ENCODE results near the gene RGP1.

RGP1 gene

DNA sequence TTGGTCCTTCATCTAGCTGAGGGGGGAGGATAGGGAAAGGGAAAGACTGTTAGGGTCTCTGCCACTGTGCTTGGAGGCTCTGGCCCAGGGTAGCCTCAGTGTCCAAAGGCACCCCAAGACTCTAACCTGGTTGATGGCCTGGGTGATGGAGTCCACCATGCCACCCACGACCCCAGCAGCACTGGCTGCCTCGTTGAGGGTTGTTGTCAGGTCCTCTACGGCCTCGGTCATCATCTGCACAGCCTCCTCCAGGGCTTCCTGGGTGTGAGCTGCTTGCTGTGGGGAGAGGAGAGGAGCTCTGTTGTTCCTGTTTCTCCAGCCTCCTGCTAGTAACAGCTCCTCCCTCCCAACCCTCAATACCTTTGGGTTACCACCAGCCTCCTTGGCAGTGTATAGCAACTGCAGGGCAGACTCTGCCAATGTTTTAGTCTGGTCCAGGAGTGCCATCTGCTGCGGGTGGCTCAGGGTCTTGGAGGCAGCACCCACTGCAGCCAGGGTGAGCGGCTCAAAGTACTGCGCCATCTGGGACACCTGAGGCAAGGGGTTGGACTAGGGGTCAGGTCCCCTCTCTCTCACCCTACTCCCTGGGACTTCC lies 43.2 kb upstream of the RGP1 start:
- H3K36me3 ChIP-seq (ENCODE audit: control insufficient read depth, low read length): peaks cover 89% of the 10 kb centered on the region
- H3F3A ChIP-seq (ENCODE audit: control insufficient read depth, insufficient read depth): no peaks in the 10 kb centered on the region
- H3K4me1 ChIP-seq (ENCODE audit: control insufficient read depth, low read length): no peaks in the 10 kb centered on the region
- TF ChIP-seq, protein P1, sequence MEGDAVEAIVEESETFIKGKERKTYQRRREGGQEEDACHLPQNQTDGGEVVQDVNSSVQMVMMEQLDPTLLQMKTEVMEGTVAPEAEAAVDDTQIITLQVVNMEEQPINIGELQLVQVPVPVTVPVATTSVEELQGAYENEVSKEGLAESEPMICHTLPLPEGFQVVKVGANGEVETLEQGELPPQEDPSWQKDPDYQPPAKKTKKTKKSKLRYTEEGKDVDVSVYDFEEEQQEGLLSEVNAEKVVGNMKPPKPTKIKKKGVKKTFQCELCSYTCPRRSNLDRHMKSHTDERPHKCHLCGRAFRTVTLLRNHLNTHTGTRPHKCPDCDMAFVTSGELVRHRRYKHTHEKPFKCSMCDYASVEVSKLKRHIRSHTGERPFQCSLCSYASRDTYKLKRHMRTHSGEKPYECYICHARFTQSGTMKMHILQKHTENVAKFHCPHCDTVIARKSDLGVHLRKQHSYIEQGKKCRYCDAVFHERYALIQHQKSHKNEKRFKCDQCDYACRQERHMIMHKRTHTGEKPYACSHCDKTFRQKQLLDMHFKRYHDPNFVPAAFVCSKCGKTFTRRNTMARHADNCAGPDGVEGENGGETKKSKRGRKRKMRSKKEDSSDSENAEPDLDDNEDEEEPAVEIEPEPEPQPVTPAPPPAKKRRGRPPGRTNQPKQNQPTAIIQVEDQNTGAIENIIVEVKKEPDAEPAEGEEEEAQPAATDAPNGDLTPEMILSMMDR (IDR thresholded peaks at IDR 0.05; ENCODE audit: low read depth, low read length, poor library complexity, severe bottlenecking): no peak
- no peak for TF ChIP-seq EZH2phosphoT487 (IDR thresholded peaks at IDR 0.05; ENCODE audit: borderline replicate concordance, low read length)
- no peak overlapping the region for H3K27ac ChIP-seq (ENCODE audit: low read depth, low read length)
- H3K27me3 ChIP-seq (ENCODE audit: control insufficient read depth, low read length): no peaks in the 10 kb centered on the region
- no peaks in the 10 kb centered on the region for H3K79me2 ChIP-seq (ENCODE audit: control insufficient read depth, low read length)
- H4K20me1 ChIP-seq (ENCODE audit: control insufficient read depth, insufficient read depth, low read depth, low read length): no peaks in the 10 kb centered on the region
- H3K9me3 ChIP-seq (ENCODE audit: control insufficient read depth, insufficient read depth, low read length): no peaks in the 10 kb centered on the region
- H3K4me3 ChIP-seq (ENCODE audit: low read length): no peak overlapping the region
- H3K4me2 ChIP-seq (ENCODE audit: low read length): no peak overlapping the region
- no peaks in the 10 kb centered on the region for H3K9me2 ChIP-seq (replicated peaks; ENCODE audit: control insufficient read depth, low read length)

DNA sequence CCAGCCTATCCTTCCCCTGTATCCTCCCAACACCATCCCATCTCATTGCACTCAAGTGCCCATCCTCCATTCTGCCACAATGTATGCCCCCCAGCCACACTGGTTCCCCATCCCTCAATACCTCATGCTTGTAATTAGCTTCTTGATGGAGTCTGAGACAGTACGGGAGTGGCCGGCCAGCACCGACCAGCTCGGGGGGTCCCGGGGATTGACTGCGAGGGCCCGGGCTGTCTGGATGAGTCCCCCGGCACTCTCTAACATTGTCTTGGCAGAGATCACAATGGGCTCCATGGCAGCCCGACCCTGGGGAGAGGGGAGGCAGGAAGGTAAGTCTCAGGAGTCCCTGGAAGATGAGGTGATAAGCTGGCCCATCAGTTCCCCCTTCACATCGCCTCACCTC lies 42.1 kb upstream of the RGP1 start:
- Histone ChIP-seq H3K4me2 (ENCODE audit: low read length) (no peak overlapping the region), H3K4me3 (ENCODE audit: low read length) (no peak overlapping the region), H3K9me3 (ENCODE audit: control insufficient read depth, insufficient read depth, low read length) (no peaks in the 10 kb centered on the region), H3K27me3 (ENCODE audit: control insufficient read depth, low read length) (no peaks in the 10 kb centered on the region), H3K4me1 (ENCODE audit: control insufficient read depth, low read length) (no peaks in the 10 kb centered on the region), H3K9me2 (replicated peaks; ENCODE audit: control insufficient read depth, low read length) (no peaks in the 10 kb centered on the region), H3F3A (ENCODE audit: control insufficient read depth, insufficient read depth) (no peaks in the 10 kb centered on the region), H3K79me2 (ENCODE audit: control insufficient read depth, low read length) (no peaks in the 10 kb centered on the region), H3K27ac (ENCODE audit: low read depth, low read length) (no peak overlapping the region), H4K20me1 (ENCODE audit: control insufficient read depth, insufficient read depth, low read depth, low read length) (no peaks in the 10 kb centered on the region), H3K36me3 (ENCODE audit: control insufficient read depth, low read length) (peaks cover 92% of the 10 kb centered on the region)
- TF ChIP-seq, protein P1 (IDR thresholded peaks at IDR 0.05; ENCODE audit: low read depth, low read length, poor library complexity, severe bottlenecking): no peak
- TF ChIP-seq EZH2phosphoT487 (IDR thresholded peaks at IDR 0.05; ENCODE audit: borderline replicate concordance, low read length): no peak

DNA sequence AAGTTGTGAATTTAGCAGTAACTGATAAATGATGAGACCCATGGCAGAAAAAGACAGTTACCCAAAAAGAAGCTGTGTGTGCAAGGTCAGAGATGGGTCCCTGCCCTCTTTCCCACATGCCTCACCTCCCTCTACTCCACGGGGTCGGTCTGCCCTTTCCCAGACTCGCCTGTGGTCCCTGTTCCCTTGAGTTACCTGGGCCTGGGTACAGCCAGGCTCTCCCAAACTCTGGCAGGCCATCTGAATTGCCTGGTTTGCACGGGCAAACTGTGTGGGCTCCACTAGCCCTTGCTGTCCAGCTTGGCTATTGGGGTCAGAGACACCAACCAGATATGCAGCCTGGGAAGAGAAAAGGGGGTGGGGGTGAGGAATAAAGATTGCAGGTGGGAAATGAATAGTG lies 40.9 kb upstream of the RGP1 start:
- Histone ChIP-seq H3K4me3 (ENCODE audit: low read length) (no peak overlapping the region), H3K9me3 (ENCODE audit: control insufficient read depth, insufficient read depth, low read length) (no peaks in the 10 kb centered on the region)

More for the DNA sequence above, 40.9 kb upstream of the RGP1 start:
- Histone ChIP-seq H3K4me1 (ENCODE audit: control insufficient read depth, low read length) (no peaks in the 10 kb centered on the region), H3K27me3 (ENCODE audit: control insufficient read depth, low read length) (no peaks in the 10 kb centered on the region), H3K79me2 (ENCODE audit: control insufficient read depth, low read length) (no peaks in the 10 kb centered on the region), H3F3A (ENCODE audit: control insufficient read depth, insufficient read depth) (no peaks in the 10 kb centered on the region), H3K36me3 (ENCODE audit: control insufficient read depth, low read length) (peaks cover 91% of the 10 kb centered on the region), H4K20me1 (ENCODE audit: control insufficient read depth, insufficient read depth, low read depth, low read length) (no peaks in the 10 kb centered on the region), H3K27ac (ENCODE audit: low read depth, low read length) (no peak overlapping the region), H3K9me2 (replicated peaks; ENCODE audit: control insufficient read depth, low read length) (no peaks in the 10 kb centered on the region), H3K4me2 (ENCODE audit: low read length) (no peak overlapping the region)
- no peak for TF ChIP-seq EZH2phosphoT487 (IDR thresholded peaks at IDR 0.05; ENCODE audit: borderline replicate concordance, low read length)
- TF ChIP-seq, protein P1 (IDR thresholded peaks at IDR 0.05; ENCODE audit: low read depth, low read length, poor library complexity, severe bottlenecking): no peak

Data from DOHH2 (cell line).